ENCODE data around the gene PHF24.
A peak's percentile ranks its signal among the peaks of the same experiment; 100 is the strongest.
"Not testable (repeated sequence)": the region's sequence is repeated elsewhere in the genome, so short reads cannot be mapped to it uniquely, and the experiment has no call there.

Gene PHF24

GRCh38 chr9:34957492-34958410 is at the start of gene PHF24:
Gene PHF24, plus strand, starts transcription at chr9:34958285. Its CDS starts 13,014 bp downstream, at chr9:34971299.
- H3K9ac ChIP-seq (ENCODE audit: low read depth, low read length): no peak within 1 kb of the TSS
- no peaks in the 10 kb centered on the region for H3K9me3 ChIP-seq (ENCODE audit: control insufficient read depth, insufficient read depth, low read length)
- peaks cover 52% of the 10 kb centered on the region for H3K27me3 ChIP-seq (ENCODE audit: control insufficient read depth, insufficient read depth, low read length)
- peak within 1 kb of the TSS; percentile 58 for H3K4me3 ChIP-seq (ENCODE audit: low read depth, low read length)
- no peaks in the 10 kb centered on the region for H3K36me3 ChIP-seq (ENCODE audit: control insufficient read depth, insufficient read depth, low read length)
- peaks cover 5% of the 10 kb centered on the region for H3K4me1 ChIP-seq (ENCODE audit: control insufficient read depth, insufficient read depth, low read length)

- Histone ChIP-seq H3K9ac (ENCODE audit: low read depth, low read length) (no peak overlapping the region), H3K27me3 (ENCODE audit: control insufficient read depth, insufficient read depth, low read length) (no peaks in the 10 kb centered on the region), H3K36me3 (ENCODE audit: control insufficient read depth, insufficient read depth, low read length) (no peaks in the 10 kb centered on the region), H3K4me1 (ENCODE audit: control insufficient read depth, insufficient read depth, low read length) (no peaks in the 10 kb centered on the region), H3K9me3 (ENCODE audit: control insufficient read depth, insufficient read depth, low read length) (no peaks in the 10 kb centered on the region), H3K4me3 (ENCODE audit: low read depth, low read length) (no peak overlapping the region)
Observed at GRCh38 chr9:34927061-34927460, 31.0 kb upstream of the PHF24 start.

GRCh38 chr9:34928921-34929320 is 29.2 kb upstream of the PHF24 start:
- no peaks in the 10 kb centered on the region for H3K36me3 ChIP-seq (ENCODE audit: control insufficient read depth, insufficient read depth, low read length)
- H3K4me3 ChIP-seq (ENCODE audit: low read depth, low read length): no peak overlapping the region
- H3K9ac ChIP-seq (ENCODE audit: low read depth, low read length): no peak overlapping the region
- no peaks in the 10 kb centered on the region for H3K9me3 ChIP-seq (ENCODE audit: control insufficient read depth, insufficient read depth, low read length)
- H3K27me3 ChIP-seq (ENCODE audit: control insufficient read depth, insufficient read depth, low read length): no peaks in the 10 kb centered on the region
- no peaks in the 10 kb centered on the region for H3K4me1 ChIP-seq (ENCODE audit: control insufficient read depth, insufficient read depth, low read length)

GRCh38 chr9:34929506-34930102 is 28.5 kb upstream of the PHF24 start:
- H3K4me3 ChIP-seq (ENCODE audit: low read depth, low read length): no peak overlapping the region
- no peak overlapping the region for H3K9ac ChIP-seq (ENCODE audit: low read depth, low read length)
- no peaks in the 10 kb centered on the region for H3K4me1 ChIP-seq (ENCODE audit: control insufficient read depth, insufficient read depth, low read length)
- H3K9me3 ChIP-seq (ENCODE audit: control insufficient read depth, insufficient read depth, low read length): no peaks in the 10 kb centered on the region
- no peaks in the 10 kb centered on the region for H3K27me3 ChIP-seq (ENCODE audit: control insufficient read depth, insufficient read depth, low read length)
- H3K36me3 ChIP-seq (ENCODE audit: control insufficient read depth, insufficient read depth, low read length): no peaks in the 10 kb centered on the region

- H3K36me3 ChIP-seq (ENCODE audit: control insufficient read depth, insufficient read depth, low read length); H3K27me3 ChIP-seq (ENCODE audit: control insufficient read depth, insufficient read depth, low read length); H3K4me1 ChIP-seq (ENCODE audit: control insufficient read depth, insufficient read depth, low read length); H3K9me3 ChIP-seq (ENCODE audit: control insufficient read depth, insufficient read depth, low read length); H3K4me3 ChIP-seq (ENCODE audit: low read depth, low read length); H3K9ac ChIP-seq (ENCODE audit: low read depth, low read length): not testable (repeated sequence)
Observed at GRCh38 chr9:34939989-34940388, 18.1 kb upstream of the PHF24 start.

- Histone ChIP-seq H3K4me3 (ENCODE audit: low read depth, low read length) (no peak overlapping the region), H3K9me3 (ENCODE audit: control insufficient read depth, insufficient read depth, low read length) (no peaks in the 10 kb centered on the region), H3K9ac (ENCODE audit: low read depth, low read length) (no peak overlapping the region), H3K4me1 (ENCODE audit: control insufficient read depth, insufficient read depth, low read length) (no peaks in the 10 kb centered on the region), H3K36me3 (ENCODE audit: control insufficient read depth, insufficient read depth, low read length) (no peaks in the 10 kb centered on the region), H3K27me3 (ENCODE audit: control insufficient read depth, insufficient read depth, low read length) (no peaks in the 10 kb centered on the region)
Observed at GRCh38 chr9:34948451-34948850, 9.6 kb upstream of the PHF24 start.

- H3K9ac ChIP-seq (ENCODE audit: low read depth, low read length): no peak overlapping the region
- no peak overlapping the region for H3K4me3 ChIP-seq (ENCODE audit: low read depth, low read length)
Observed at GRCh38 chr9:34954225-34954624, 3.9 kb upstream of the PHF24 start.

GRCh38 chr9:34956066-34956465 is 2.0 kb upstream of the PHF24 start:
- H3K9ac ChIP-seq (ENCODE audit: low read depth, low read length); H3K4me1 ChIP-seq (ENCODE audit: control insufficient read depth, insufficient read depth, low read length); H3K4me3 ChIP-seq (ENCODE audit: low read depth, low read length); H3K9me3 ChIP-seq (ENCODE audit: control insufficient read depth, insufficient read depth, low read length); H3K36me3 ChIP-seq (ENCODE audit: control insufficient read depth, insufficient read depth, low read length): not testable (repeated sequence)
- peaks cover 47% of the 10 kb centered on the region for H3K27me3 ChIP-seq (ENCODE audit: control insufficient read depth, insufficient read depth, low read length)

More at GRCh38 chr9:34954225-34954624, 3.9 kb upstream of the PHF24 start:
- peaks cover 28% of the 10 kb centered on the region for H3K27me3 ChIP-seq (ENCODE audit: control insufficient read depth, insufficient read depth, low read length)
- H3K9me3 ChIP-seq (ENCODE audit: control insufficient read depth, insufficient read depth, low read length): no peaks in the 10 kb centered on the region
- no peaks in the 10 kb centered on the region for H3K36me3 ChIP-seq (ENCODE audit: control insufficient read depth, insufficient read depth, low read length)
- peaks cover 2% of the 10 kb centered on the region for H3K4me1 ChIP-seq (ENCODE audit: control insufficient read depth, insufficient read depth, low read length)

- Histone ChIP-seq H3K36me3 (ENCODE audit: control insufficient read depth, insufficient read depth, low read length) (no peaks in the 10 kb centered on the region), H3K27me3 (ENCODE audit: control insufficient read depth, insufficient read depth, low read length) (peaks cover 52% of the 10 kb centered on the region), H3K9me3 (ENCODE audit: control insufficient read depth, insufficient read depth, low read length) (no peaks in the 10 kb centered on the region), H3K4me1 (ENCODE audit: control insufficient read depth, insufficient read depth, low read length) (peaks cover 3% of the 10 kb centered on the region), H3K9ac (ENCODE audit: low read depth, low read length) (no peak overlapping the region), H3K4me3 (ENCODE audit: low read depth, low read length) (no peak overlapping the region)
Observed at GRCh38 chr9:34956648-34957047, 1.4 kb upstream of the PHF24 start.

- H3K4me3 ChIP-seq (ENCODE audit: low read depth, low read length): peak overlapping the region; percentile 45
- H3K27me3 ChIP-seq (ENCODE audit: control insufficient read depth, insufficient read depth, low read length): peaks cover 52% of the 10 kb centered on the region
- H3K36me3 ChIP-seq (ENCODE audit: control insufficient read depth, insufficient read depth, low read length): no peaks in the 10 kb centered on the region
- peaks cover 5% of the 10 kb centered on the region for H3K4me1 ChIP-seq (ENCODE audit: control insufficient read depth, insufficient read depth, low read length)
- no peaks in the 10 kb centered on the region for H3K9me3 ChIP-seq (ENCODE audit: control insufficient read depth, insufficient read depth, low read length)
- no peak overlapping the region for H3K9ac ChIP-seq (ENCODE audit: low read depth, low read length)
Observed at GRCh38 chr9:34958411-34958982, 412 bp downstream of the PHF24 start.

GRCh38 chr9:34959461-34959860 is 1.4 kb downstream of the PHF24 start:
- no peaks in the 10 kb centered on the region for H3K36me3 ChIP-seq (ENCODE audit: control insufficient read depth, insufficient read depth, low read length)
- no peak overlapping the region for H3K4me3 ChIP-seq (ENCODE audit: low read depth, low read length)
- peaks cover 52% of the 10 kb centered on the region for H3K27me3 ChIP-seq (ENCODE audit: control insufficient read depth, insufficient read depth, low read length)
- peaks cover 5% of the 10 kb centered on the region for H3K4me1 ChIP-seq (ENCODE audit: control insufficient read depth, insufficient read depth, low read length)
- no peaks in the 10 kb centered on the region for H3K9me3 ChIP-seq (ENCODE audit: control insufficient read depth, insufficient read depth, low read length)
- no peak overlapping the region for H3K9ac ChIP-seq (ENCODE audit: low read depth, low read length)
